Neuronal stem cell (in vitro differentiated cells): ENCODE data around the gene PDIA2.

ENCODE experiments used
- DNase-seq: peaks from one replicate; pipeline ENCODE4 v3.0.0-alpha.2; 2013; ENCODE audit warnings: low spot score
- H2AFZ ChIP-seq: one replicate; pipeline ENCODE4 v1.6.1; 2013; ENCODE audit warnings: mild to moderate bottlenecking, low read length, inconsistent platforms
- H2AK5ac ChIP-seq: 2 replicates; pipeline ENCODE4 v1.6.1; 2013; ENCODE audit warnings: low read depth, mild to moderate bottlenecking, inconsistent platforms, low read length, moderate library complexity, mixed read lengths
- H2BK120ac ChIP-seq: 2 replicates; pipeline ENCODE4 v1.6.1; 2013; ENCODE audit warnings: low read depth, mild to moderate bottlenecking, inconsistent platforms, low read length, moderate library complexity, mixed read lengths
- H2BK12ac ChIP-seq: one replicate; pipeline ENCODE4 v1.6.1; 2013; ENCODE audit warnings: low read length, inconsistent platforms
- H2BK15ac ChIP-seq: 2 replicates; pipeline ENCODE4 v1.6.1; 2013; ENCODE audit warnings: mild to moderate bottlenecking, low read length, inconsistent platforms, mixed read lengths
- H2BK5ac ChIP-seq: one replicate; pipeline ENCODE4 v1.6.1; 2013; ENCODE audit warnings: inconsistent platforms, mild to moderate bottlenecking, low read length, moderate library complexity
- H3K14ac ChIP-seq: one replicate; pipeline ENCODE4 v1.6.1; 2013; ENCODE audit warnings: low read length, inconsistent platforms
- H3K18ac ChIP-seq: 2 replicates; pipeline ENCODE4 v1.6.1; 2013; ENCODE audit warnings: low read length, inconsistent platforms
- H3K23ac ChIP-seq: 2 replicates; pipeline ENCODE4 v1.6.1; 2013; ENCODE audit warnings: low read depth, mild to moderate bottlenecking, mixed read lengths, low read length, inconsistent platforms; ENCODE audit not compliant: poor library complexity
- H3K27ac ChIP-seq: replicated peaks from 3 replicates; pipeline ENCODE4 v1.5.1; 2013; ENCODE audit warnings: low read length, inconsistent platforms
- H3K27me3 ChIP-seq, 3 experiments: 2 replicates each; pipeline ENCODE4 v1.6.1; 2013; ENCODE audit warnings: low read length in 3 of 3, mild to moderate bottlenecking in 2 of 3, inconsistent platforms in 1 of 3, low read depth in 1 of 3, mixed read lengths in 1 of 3, moderate library complexity in 1 of 3; ENCODE audit not compliant: control insufficient read depth in 3 of 3, insufficient read depth in 3 of 3
- H3K36me3 ChIP-seq, 2 donors: replicated peaks in 1 of 2; 2 replicates each; pipeline ENCODE4 v1.6.1; 2013; ENCODE audit warnings: low read length in 2 of 2; ENCODE audit not compliant: control insufficient read depth in 2 of 2, insufficient read depth in 2 of 2
- H3K4ac ChIP-seq: 2 replicates; pipeline ENCODE4 v1.6.1; 2013; ENCODE audit warnings: inconsistent platforms, mild to moderate bottlenecking, low read length, moderate library complexity
- H3K4me1 ChIP-seq, 2 donors: 1 replicate in 1 of 2; 2 replicates in 1 of 2; pipeline ENCODE4 v1.6.1; 2013; ENCODE audit warnings: low read length in 2 of 2, low read depth in 1 of 2; ENCODE audit not compliant: control insufficient read depth in 2 of 2, insufficient read depth in 1 of 2
- H3K4me2 ChIP-seq: one replicate; pipeline ENCODE4 v1.6.1; 2013; ENCODE audit warnings: mild to moderate bottlenecking, low read length, inconsistent platforms; ENCODE audit not compliant: insufficient read depth, poor library complexity, severe bottlenecking
- H3K4me3 ChIP-seq, 2 donors: 2 replicates each; pipeline ENCODE4 v1.5.1; 2013; ENCODE audit warnings: low read length in 2 of 2, mild to moderate bottlenecking in 2 of 2, inconsistent platforms in 1 of 2, moderate library complexity in 1 of 2
- H3K79me1 ChIP-seq: one replicate; pipeline ENCODE4 v1.6.1; 2013; ENCODE audit warnings: low read depth, mild to moderate bottlenecking, inconsistent platforms, low read length, moderate library complexity
- H3K9ac ChIP-seq: one replicate; pipeline ENCODE4 v1.6.1; 2013; ENCODE audit warnings: mild to moderate bottlenecking, low read depth, low read length, inconsistent platforms; ENCODE audit not compliant: poor library complexity
- H3K9me3 ChIP-seq, 2 donors: replicated peaks in 1 of 2; 2 replicates each; pipeline versions ENCODE3 to v1.6.1; 2013; ENCODE audit warnings: low read length in 2 of 2, mild to moderate bottlenecking in 2 of 2, inconsistent platforms in 1 of 2, low read depth in 1 of 2, mixed read lengths in 1 of 2, moderate library complexity in 1 of 2; ENCODE audit not compliant: control insufficient read depth in 2 of 2, insufficient read depth in 1 of 2
- H4K8ac ChIP-seq: one replicate; pipeline ENCODE4 v1.6.1; 2013; ENCODE audit warnings: low read depth, mild to moderate bottlenecking, inconsistent platforms, low read length, moderate library complexity
- H4K91ac ChIP-seq: one replicate; pipeline ENCODE4 v1.6.1; 2013; ENCODE audit warnings: low read length, low read depth, mild to moderate bottlenecking, inconsistent platforms; ENCODE audit not compliant: poor library complexity
- WGBS, 2 donors: extraction: QIAGEN DNeasy Blood & Tissue Kit; methylation state at CpG; one replicate each; pipeline ENCODE4 v1.1.7; 2013; ENCODE audit warnings: missing lambda C conversion rate in 2 of 2, mixed read lengths in 1 of 2; ENCODE audit not compliant: insufficient read length in 2 of 2, insufficient replicate concordance in 1 of 2; ENCODE audit errors: extremely low coverage in 2 of 2; 5-methylcytosine and 5-hydroxymethylcytosine counted together

Gene PDIA2

DNA sequence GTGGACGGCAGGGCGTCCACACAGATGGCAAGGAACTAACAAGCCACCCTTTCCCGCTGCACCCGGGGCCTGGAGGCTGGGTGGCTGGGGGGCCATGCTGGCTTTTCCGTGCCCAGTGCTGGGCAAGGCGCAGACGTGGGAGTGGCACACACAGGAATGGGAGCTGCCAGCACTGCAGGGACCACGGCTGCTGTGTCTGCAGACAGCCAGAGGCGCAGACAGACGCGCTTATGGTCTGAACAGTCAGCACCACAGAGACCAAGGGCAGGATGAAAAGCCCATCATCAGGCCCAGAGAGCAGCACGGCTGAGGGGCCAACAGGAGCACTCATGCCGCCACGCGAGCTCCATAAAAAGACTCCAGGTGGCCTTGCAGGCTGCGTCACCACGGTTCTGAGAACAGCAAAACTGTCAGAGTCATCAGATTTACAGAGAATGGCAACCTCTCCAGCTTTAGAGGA, 24.0 kb downstream of the PDIA2 start:
- Histone ChIP-seq H3K79me1 (peaks cover 17% of the 10 kb centered on the region), H3K9ac (no peak overlapping the region), H3K36me3 (peaks cover 34 to 63% of the 10 kb centered on the region in 2 donors), H2BK12ac (no peak overlapping the region), H3K23ac (no peak overlapping the region), H2AK5ac (no peak overlapping the region), H2BK120ac (no peak overlapping the region), H3K9me3 (no peaks in the 10 kb centered on the region), H4K91ac (no peak overlapping the region), H2BK5ac (no peak overlapping the region), H3K4me3 (peak overlapping the region in 1 of 2 donors; percentile 11), H3K18ac (no peak overlapping the region), H3K4me1 (no peaks in the 10 kb centered on the region), H3K27me3 (no peaks in the 10 kb centered on the region), H2AFZ (no peak overlapping the region), H3K14ac (no peak overlapping the region), H3K4me2 (no peak overlapping the region), H3K4ac (no peak overlapping the region), H2BK15ac (no peak overlapping the region), H4K8ac (no peak overlapping the region), H3K27ac (no peak overlapping the region)
- no CpG with 5 or more reads among the region's 17 CpGs for WGBS, 2 donors
- DNase-seq = no peak

- no peak overlapping the region for H3K14ac ChIP-seq
- H2AK5ac ChIP-seq = no peak overlapping the region
- no peak overlapping the region for H3K18ac ChIP-seq
- no peak overlapping the region for H2BK15ac ChIP-seq
- no peak overlapping the region for H2BK12ac ChIP-seq
- H4K91ac ChIP-seq = no peak overlapping the region
- H2BK120ac ChIP-seq = no peak overlapping the region
- H3K9me3 ChIP-seq = no peaks in the 10 kb centered on the region
- H3K36me3 ChIP-seq = peaks cover 40 to 71% of the 10 kb centered on the region in 2 donors
- no peak overlapping the region for H2AFZ ChIP-seq
- no peak for DNase-seq
- no peaks in the 10 kb centered on the region for H3K4me1 ChIP-seq
- H4K8ac ChIP-seq = no peak overlapping the region
- H3K27me3 ChIP-seq = no peaks in the 10 kb centered on the region
- no peak overlapping the region for H3K4me2 ChIP-seq
- no peak overlapping the region for H3K9ac ChIP-seq
- H3K79me1 ChIP-seq = peaks cover 17% of the 10 kb centered on the region
- H3K4me3 ChIP-seq = no peak overlapping the region
- no peak overlapping the region for H3K4ac ChIP-seq
- no peak overlapping the region for H3K27ac ChIP-seq
- H3K23ac ChIP-seq = no peak overlapping the region
- no CpG with 5 or more reads among the region's 21 CpGs for WGBS, 2 donors
- no peak overlapping the region for H2BK5ac ChIP-seq
Measured at GRCh38 chr16:307691-308312, 24.8 kb downstream of the PDIA2 start.

DNA sequence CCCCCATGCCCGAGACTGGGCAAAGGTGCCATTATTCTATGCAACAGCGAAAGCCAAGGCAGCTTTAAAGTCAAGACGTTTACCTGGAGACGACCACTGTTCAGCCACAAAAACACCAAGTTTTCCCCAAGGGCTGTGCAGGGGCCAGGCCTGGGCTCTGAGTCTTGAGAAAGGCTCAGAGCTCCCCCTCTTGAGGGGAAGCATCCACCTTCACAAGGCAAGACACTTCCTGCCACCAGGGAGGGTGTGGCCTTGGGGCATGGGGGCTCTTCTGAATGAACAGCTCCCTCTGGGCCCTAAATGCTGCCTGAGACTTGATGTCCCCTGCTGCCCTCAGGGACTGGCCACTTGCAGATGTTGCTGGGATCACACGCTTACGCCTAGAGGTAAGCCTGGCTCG, 26.5 kb downstream of the PDIA2 start:
- H3K36me3 ChIP-seq = peaks cover 41 to 75% of the 10 kb centered on the region in 2 donors
- peak overlapping the region; percentile 49 for H3K23ac ChIP-seq
- no peak for DNase-seq
- no peak overlapping the region for H2AK5ac ChIP-seq
- no peaks in the 10 kb centered on the region for H3K9me3 ChIP-seq
- peak overlapping the region; percentile 26 for H2BK5ac ChIP-seq
- H2BK12ac ChIP-seq = peak overlapping the region; percentile 50
- H2BK120ac ChIP-seq = no peak overlapping the region
- H4K91ac ChIP-seq = no peak overlapping the region
- H3K27ac ChIP-seq = no peak overlapping the region
- no peak overlapping the region for H3K4me2 ChIP-seq
- no peaks in the 10 kb centered on the region for H3K27me3 ChIP-seq
- no peak overlapping the region for H4K8ac ChIP-seq
- H3K4ac ChIP-seq = no peak overlapping the region
- H3K4me3 ChIP-seq = no peak overlapping the region
- no peak overlapping the region for H3K18ac ChIP-seq
- no peaks in the 10 kb centered on the region for H3K4me1 ChIP-seq
- H2BK15ac ChIP-seq = no peak overlapping the region
- peaks cover 13% of the 10 kb centered on the region for H3K79me1 ChIP-seq
- no peak overlapping the region for H2AFZ ChIP-seq
- no CpG with 5 or more reads among the region's 7 CpGs for WGBS, 2 donors
- peak overlapping the region; percentile 31 for H3K14ac ChIP-seq
- no peak overlapping the region for H3K9ac ChIP-seq

DNA sequence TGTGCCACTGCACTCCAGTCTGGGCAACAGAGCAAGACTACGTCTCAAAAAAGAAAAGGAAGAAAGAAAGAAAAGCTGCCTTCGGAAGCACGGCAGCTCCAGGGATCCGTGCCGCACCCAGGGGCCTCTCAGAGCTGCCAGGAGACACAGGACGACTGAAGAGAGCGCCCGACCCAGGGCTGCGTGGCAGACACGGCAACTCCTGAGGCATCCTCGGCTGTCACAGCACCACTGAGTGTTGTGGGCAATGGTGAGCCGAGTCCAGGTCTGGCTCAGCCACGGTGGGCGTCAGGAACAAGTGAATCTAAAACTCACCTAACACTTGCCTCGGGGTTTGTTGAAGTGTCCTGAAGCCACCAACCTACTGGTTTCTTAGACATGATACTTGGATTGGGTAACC, 28.8 kb downstream of the PDIA2 start:
- H3K4me2 ChIP-seq = no peak overlapping the region
- H4K8ac ChIP-seq = no peak overlapping the region
- peak overlapping the region; percentile 50 for H3K23ac ChIP-seq
- no peak overlapping the region for H3K4ac ChIP-seq
- H3K4me3 ChIP-seq = no peak overlapping the region
- no peaks in the 10 kb centered on the region for H3K4me1 ChIP-seq
- no peak overlapping the region for H3K27ac ChIP-seq
- DNase-seq = no peak
- H2BK120ac ChIP-seq = no peak overlapping the region
- no peak overlapping the region for H4K91ac ChIP-seq
- H2AK5ac ChIP-seq = no peak overlapping the region
- H3K79me1 ChIP-seq = peaks cover 17% of the 10 kb centered on the region
- H3K14ac ChIP-seq = peak overlapping the region; percentile 67
- H3K18ac ChIP-seq = no peak overlapping the region
- H2BK15ac ChIP-seq = no peak overlapping the region
- H3K27me3 ChIP-seq = no peaks in the 10 kb centered on the region
- no peak overlapping the region for H2AFZ ChIP-seq
- no CpG with 5 or more reads among the region's 15 CpGs for WGBS, 2 donors
- no peak overlapping the region for H3K9ac ChIP-seq
- H2BK12ac ChIP-seq = no peak overlapping the region
- H3K36me3 ChIP-seq = peaks cover 37 to 73% of the 10 kb centered on the region in 2 donors
- H2BK5ac ChIP-seq = no peak overlapping the region
- no peaks in the 10 kb centered on the region for H3K9me3 ChIP-seq
